MCF 10A (cell line): ENCODE results near the gene CRELD2. TPM values are rescaled to one million over a fixed set of nuclear protein-coding genes. Genes with fewer than 3 reads are reported as not detected.

Source experiments
- BruUV-seq: library from RNA; stranded (reverse); fragments of 400-500 nt; replicated peaks from 2 replicates; lab custom pipeline; 2021; lab: Mats Ljungman, UMichigan
- CTCF ChIA-PET: fragments of 300-600 bp; sonication (Branson Sonifier 250); formaldehyde crosslinking; extraction: SDS; loops from one replicate; lab custom pipeline; 2021; ENCODE audit warnings: antibody characterized with exemption, inconsistent platforms; lab: Yijun Ruan, JAX
- POLR2A ChIA-PET: fragments of 300-600, 350-650 bp; sonication (Branson Sonifier 250); formaldehyde crosslinking; extraction: SDS; loops from one replicate; lab custom pipeline; 2020; ENCODE audit warnings: antibody characterized with exemption, inconsistent platforms; lab: Yijun Ruan, JAX
- DNase-seq: peaks from one replicate; pipeline ENCODE4 v3.0.0-alpha.2; 2018; ENCODE audit not compliant: unreplicated experiment
- H3K27ac Mint-ChIP-seq: one replicate; pipeline ENCODE4 v1.8.0; 2022; ENCODE audit warnings: mild to moderate bottlenecking, low read depth, mixed read lengths; ENCODE audit not compliant: unreplicated experiment
- H3K27me3 Mint-ChIP-seq: one replicate; pipeline ENCODE4 v1.8.0; 2022; ENCODE audit warnings: mixed read lengths; ENCODE audit not compliant: insufficient read depth, unreplicated experiment
- H3K36me3 Mint-ChIP-seq: one replicate; pipeline ENCODE4 v1.8.0; 2022; ENCODE audit warnings: mild to moderate bottlenecking, moderate library complexity, mixed read lengths; ENCODE audit not compliant: insufficient read depth, unreplicated experiment
- H3K4me1 Mint-ChIP-seq: one replicate; pipeline ENCODE4 v1.8.0; 2022; ENCODE audit warnings: mixed read lengths; ENCODE audit not compliant: insufficient read depth, unreplicated experiment
- H3K4me3 Mint-ChIP-seq: one replicate; pipeline ENCODE4 v1.8.0; 2022; ENCODE audit warnings: mild to moderate bottlenecking, moderate library complexity, mixed read lengths; ENCODE audit not compliant: unreplicated experiment
- H3K9me3 Mint-ChIP-seq: one replicate; pipeline ENCODE4 v1.8.0; 2022; ENCODE audit warnings: mixed read lengths; ENCODE audit not compliant: unreplicated experiment
- CTCF ChIP-seq: fragments of 200-600 bp; IDR thresholded peaks from one replicate; pipeline ENCODE4 v1.8.0; 2022; ENCODE audit warnings: antibody characterized with exemption, mild to moderate bottlenecking; ENCODE audit not compliant: unreplicated experiment
- intact Hi-C: fragments of 100-400 bp; cut with micrococcal nuclease; formaldehyde crosslinking; loops from 2 replicates; pipeline ENCODE4 v1.14.1; 2022
- total RNA-seq: library from RNA; stranded (reverse); gene quantifications from 2 replicates; pipeline ENCODE4 v1.2.3, GENCODE V29; 2022

Gene CRELD2
- total RNA-seq, 1 experiment from 2014 or later: 70.7 TPM

- Mint-ChIP-seq H3K27ac (no peak overlapping the region), H3K9me3 (no peaks in the 10 kb centered on the region), H3K36me3 (no peaks in the 10 kb centered on the region), H3K27me3 (no peaks in the 10 kb centered on the region), H3K4me1 (peaks cover 40% of the 10 kb centered on the region), H3K4me3 (no peak overlapping the region)
- intact Hi-C loops: no loop called here
- TF ChIP-seq CTCF: no peak
- no TSS peak for BruUV-seq
- DNase-seq: no peak
- ChIA-PET CTCF (interaction anchor here (1.4 kb wide), 1 partner anchor 9 kb away, joined by 3 read pairs; no protein-coding TSS in a partner anchor), POLR2A (interaction anchor here (0.9 to 6.2 kb wide), 3 partner anchors 8 to 17 kb away, joined by 5 to 73 read pairs (median 46); partner anchors contain the start of gene PIM3)
These were observed 34.7 kb downstream of the CRELD2 start for GRCh38 chr22:49953027-49953679.

GRCh38 chr22:49953680-49954344, 35.4 kb downstream of the CRELD2 start:
- no TSS peak for BruUV-seq

GRCh38 chr22:49954354-49954753, 35.9 kb downstream of the CRELD2 start:
- ChIA-PET POLR2A (no interaction called here), CTCF (interaction anchor here (0.9 to 1.9 kb wide), 3 partner anchors 18 to 38 kb away, joined by 3 to 9 read pairs (median 5); no protein-coding TSS in a partner anchor)
- H3K27ac Mint-ChIP-seq: no peak overlapping the region
- intact Hi-C loops: no loop called here
- no peak for DNase-seq
- H3K36me3 Mint-ChIP-seq: no peaks in the 10 kb centered on the region
- H3K4me1 Mint-ChIP-seq: peaks cover 40% of the 10 kb centered on the region
- no peak for TF ChIP-seq CTCF
- no TSS peak for BruUV-seq
- H3K27me3 Mint-ChIP-seq: no peaks in the 10 kb centered on the region
- no peaks in the 10 kb centered on the region for H3K9me3 Mint-ChIP-seq
- no peak overlapping the region for H3K4me3 Mint-ChIP-seq

More at GRCh38 chr22:49953680-49954344, 35.4 kb downstream of the CRELD2 start:
- Mint-ChIP-seq H3K4me3 (no peak overlapping the region), H3K27ac (no peak overlapping the region), H3K27me3 (no peaks in the 10 kb centered on the region), H3K4me1 (peaks cover 41% of the 10 kb centered on the region), H3K36me3 (no peaks in the 10 kb centered on the region), H3K9me3 (no peaks in the 10 kb centered on the region)
- POLR2A ChIA-PET: no interaction called here
- intact Hi-C loops: no loop called here
- CTCF ChIA-PET: interaction anchor here (0.9 to 1.9 kb wide), 3 partner anchors 17 to 39 kb away, joined by 3 to 9 read pairs (median 5); no protein-coding TSS in a partner anchor
- no peak for TF ChIP-seq CTCF
- DNase-seq: no peak

- no peak for TF ChIP-seq CTCF
- ChIA-PET CTCF (interaction anchor here (0.9 to 1.9 kb wide), 3 partner anchors 19 to 38 kb away, joined by 3 to 9 read pairs (median 5); no protein-coding TSS in a partner anchor), POLR2A (interaction anchor here (1.3 kb wide), 1 partner anchor 24 kb away, joined by 4 read pairs; no protein-coding TSS in a partner anchor)
- Mint-ChIP-seq H3K27ac (peak overlapping the region; percentile 31), H3K27me3 (no peaks in the 10 kb centered on the region), H3K36me3 (no peaks in the 10 kb centered on the region), H3K9me3 (no peaks in the 10 kb centered on the region), H3K4me1 (peaks cover 35% of the 10 kb centered on the region), H3K4me3 (no peak overlapping the region)
- intact Hi-C loops: no loop called here
- BruUV-seq: no TSS peak
- DNase-seq: no peak
These were observed 36.7 kb downstream of the CRELD2 start for GRCh38 chr22:49954991-49955580.
